HEK293 (cell line): ENCODE data around the gene CCDC57.

Experiments
- CTCF ChIA-PET: fragments of 350-600 bp; formaldehyde crosslinking; extraction: SDS; loops from one replicate; lab custom pipeline; 2021; ENCODE audit warnings: antibody characterized with exemption; lab: Yijun Ruan, JAX
- POLR2A ChIA-PET: fragments of 300-600 bp; formaldehyde crosslinking; extraction: SDS; loops from one replicate; lab custom pipeline; 2020; ENCODE audit warnings: antibody characterized with exemption, inconsistent platforms; lab: Yijun Ruan, JAX
- H3K27ac ChIP-seq: fragments of 200-500 bp; sonication (Bioruptor generic); 2 replicates; pipeline ENCODE4 v1.5.1; 2014; ENCODE audit warnings: low read depth, low read length, control low read depth, inconsistent platforms; ENCODE audit errors: extremely low read depth
- H3K36me3 ChIP-seq, 2 experiments: fragments of 200-500 bp in 1 of 2; sonication (Bioruptor generic) in 1 of 2; 1 replicate in 1 of 2; 2 replicates in 1 of 2; pipeline ENCODE4 v1.5.1; 2014 to 2017; ENCODE audit warnings: inconsistent platforms in 2 of 2, low read length in 2 of 2; ENCODE audit not compliant: control insufficient read depth in 2 of 2, insufficient read depth in 1 of 2
- H3K4me1 ChIP-seq: fragments of 200-500 bp; sonication (Bioruptor generic); 2 replicates; pipeline ENCODE4 v1.5.1; 2014; ENCODE audit warnings: mild to moderate bottlenecking, low read length, inconsistent platforms; ENCODE audit not compliant: control insufficient read depth, insufficient read depth
- H3K4me3 ChIP-seq: 2 replicates; pipeline ENCODE4 v1.5.1; 2011; ENCODE audit warnings: low read depth, mild to moderate bottlenecking, control low read depth, low read length, moderate library complexity
- H3K9me3 ChIP-seq: fragments of 200-500 bp; sonication (Bioruptor generic); 2 replicates; pipeline ENCODE4 v1.5.1; 2014; ENCODE audit warnings: low read depth, low read length, inconsistent platforms; ENCODE audit not compliant: control insufficient read depth, insufficient read depth
- BCL11A ChIP-seq: fragments of 450-650 bp; formaldehyde crosslinking; IDR thresholded peaks from 2 replicates; pipeline ENCODE4 v1.5.1; 2016; ENCODE audit warnings: low read depth, missing biosample characterization, missing genetic modification characterization
- GFI1B ChIP-seq: fragments of 450-650 bp; formaldehyde crosslinking; IDR thresholded peaks from 2 replicates; pipeline ENCODE4 v1.5.1; 2016; ENCODE audit warnings: missing biosample characterization, missing genetic modification characterization
- GLIS1 ChIP-seq: fragments of 450-650 bp; formaldehyde crosslinking; IDR thresholded peaks from 2 replicates; pipeline ENCODE4 v1.5.1; 2016; ENCODE audit warnings: missing biosample characterization, missing genetic modification characterization
- TRIM28 ChIP-seq: IDR thresholded peaks from 2 replicates; pipeline ENCODE4 v1.6.1; 2011; ENCODE audit warnings: low read length, control low read depth, borderline replicate concordance
- YY1 ChIP-seq: fragments of 450-650 bp; formaldehyde crosslinking; IDR thresholded peaks from 2 replicates; pipeline ENCODE4 v1.5.1; 2018; ENCODE audit warnings: missing biosample characterization, missing genetic modification characterization
- ZBTB8A ChIP-seq: fragments of 450-650 bp; formaldehyde crosslinking; IDR thresholded peaks from 2 replicates; pipeline ENCODE4 v1.5.1; 2016; ENCODE audit warnings: missing biosample characterization, missing genetic modification characterization
- ZEB2 ChIP-seq: fragments of 450-650 bp; formaldehyde crosslinking; IDR thresholded peaks from 2 replicates; pipeline ENCODE4 v1.5.1; 2016; ENCODE audit warnings: missing biosample characterization, missing genetic modification characterization
- ZFHX2 ChIP-seq: fragments of 450-650 bp; formaldehyde crosslinking; conservative IDR thresholded peaks from 2 replicates; pipeline ENCODE4 v1.5.1; 2016; ENCODE audit warnings: missing biosample characterization, missing genetic modification characterization
- ZNF140 ChIP-seq: fragments of 450-650 bp; formaldehyde crosslinking; IDR thresholded peaks from 2 replicates; pipeline ENCODE4 v1.5.1; 2016; ENCODE audit warnings: missing biosample characterization, missing genetic modification characterization
- ZNF266 ChIP-seq: fragments of 450-650 bp; formaldehyde crosslinking; IDR thresholded peaks from 2 replicates; pipeline ENCODE4 v1.5.1; 2016; ENCODE audit warnings: missing biosample characterization, missing genetic modification characterization, low read depth
- ZNF274 ChIP-seq, 2 experiments: fragments of 200-500 bp in 1 of 2; fragments of 450-650 bp in 1 of 2; sonication (Bioruptor generic) in 1 of 2; formaldehyde crosslinking in 1 of 2; IDR thresholded peaks; 2 replicates each; pipeline versions ENCODE4 v1.5.1 to v1.6.1; 2014 to 2016; ENCODE audit warnings: borderline replicate concordance in 1 of 2, inconsistent platforms in 1 of 2, low read length in 1 of 2, missing biosample characterization in 1 of 2, missing genetic modification characterization in 1 of 2
- ZNF354C ChIP-seq: fragments of 450-650 bp; formaldehyde crosslinking; IDR thresholded peaks from 2 replicates; pipeline ENCODE4 v1.5.1; 2016; ENCODE audit warnings: missing biosample characterization, missing genetic modification characterization, low read depth, borderline replicate concordance
- ZNF423 ChIP-seq: fragments of 450-650 bp; formaldehyde crosslinking; IDR thresholded peaks from 2 replicates; pipeline ENCODE4 v1.5.1; 2016; ENCODE audit warnings: missing biosample characterization, missing genetic modification characterization
- ZNF510 ChIP-seq: fragments of 450-650 bp; formaldehyde crosslinking; IDR thresholded peaks from 2 replicates; pipeline ENCODE4 v1.5.1; 2018; ENCODE audit warnings: mild to moderate bottlenecking, missing genetic modification characterization, missing biosample characterization; ENCODE audit not compliant: insufficient replicate concordance
- ZNF580 ChIP-seq: fragments of 450-650 bp; formaldehyde crosslinking; IDR thresholded peaks from 2 replicates; pipeline ENCODE4 v1.5.1; 2016; ENCODE audit warnings: missing biosample characterization, missing genetic modification characterization
- ZNF610 ChIP-seq: fragments of 450-650 bp; formaldehyde crosslinking; IDR thresholded peaks from 2 replicates; pipeline ENCODE4 v1.5.1; 2016; ENCODE audit warnings: missing biosample characterization, missing genetic modification characterization, borderline replicate concordance
- ZNF624 ChIP-seq: fragments of 450-650 bp; formaldehyde crosslinking; IDR thresholded peaks from 2 replicates; pipeline ENCODE4 v1.5.1; 2017; ENCODE audit warnings: missing biosample characterization, missing genetic modification characterization
- ZNF629 ChIP-seq: fragments of 450-650 bp; formaldehyde crosslinking; IDR thresholded peaks from 2 replicates; pipeline ENCODE4 v1.5.1; 2017; ENCODE audit warnings: missing biosample characterization, missing genetic modification characterization
- ZNF645 ChIP-seq: fragments of 450-650 bp; formaldehyde crosslinking; IDR thresholded peaks from 2 replicates; pipeline ENCODE4; 2016; ENCODE audit warnings: missing biosample characterization, missing genetic modification characterization
- ZXDB ChIP-seq: fragments of 450-650 bp; formaldehyde crosslinking; IDR thresholded peaks from 2 replicates; pipeline ENCODE4 v1.5.1; 2016; ENCODE audit warnings: missing biosample characterization, missing genetic modification characterization
- TF ChIP-seq, protein P1 (sequence below): fragments of 450-650 bp; formaldehyde crosslinking; IDR thresholded peaks from 2 replicates; pipeline ENCODE4 v1.5.1; 2016; ENCODE audit warnings: missing biosample characterization, missing genetic modification characterization
- TF ChIP-seq, protein P2 (sequence below): fragments of 450-650 bp; formaldehyde crosslinking; IDR thresholded peaks from 2 replicates; pipeline ENCODE4 v1.5.1; 2016; ENCODE audit warnings: missing biosample characterization, missing genetic modification characterization

Gene CCDC57

DNA sequence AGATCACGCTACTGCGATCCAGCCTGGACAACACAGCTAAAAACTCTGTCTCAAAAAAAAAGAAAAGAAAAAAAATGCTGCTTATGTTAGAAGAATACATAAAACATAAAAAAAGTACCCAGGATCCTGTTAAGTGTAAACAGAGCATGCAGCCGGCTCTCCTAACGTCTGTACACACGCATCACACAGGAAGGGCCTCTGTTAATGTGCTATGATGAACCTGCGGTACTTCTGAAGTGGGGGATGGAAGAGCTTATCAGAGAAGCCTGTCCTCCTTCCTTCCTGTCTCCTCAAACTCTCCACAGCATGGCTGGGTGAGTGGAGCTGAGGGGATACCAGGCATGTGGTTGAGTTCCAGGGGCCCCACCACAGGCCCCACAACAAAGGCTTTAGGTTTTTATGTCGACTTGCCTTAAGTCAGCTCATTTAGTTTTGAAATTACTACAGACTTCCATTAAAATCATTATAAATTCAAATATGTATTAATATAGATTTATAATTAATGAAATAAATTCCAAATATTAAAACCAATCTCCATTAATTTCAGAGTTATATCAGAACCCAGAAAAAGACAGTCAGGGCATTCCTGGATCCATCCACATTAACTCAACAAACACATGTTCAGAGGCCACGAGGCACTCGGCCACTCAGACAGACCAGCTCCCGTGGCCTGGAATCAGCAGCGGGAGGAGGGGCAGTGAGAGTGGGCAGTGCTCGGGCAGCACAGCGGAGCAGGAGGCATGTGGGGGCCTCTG is 11.7 kb downstream of the CCDC57 start:
- ChIA-PET CTCF (interaction anchor here (0.8 to 1.2 kb wide), 3 partner anchors 15 to 203 kb away, joined by 3 to 5 read pairs (median 4); no protein-coding TSS in a partner anchor), POLR2A (interaction anchor here (1.6 kb wide), 1 partner anchor 163 kb away, joined by 3 read pairs; the partner anchor contains the start of gene DCXR)
- H3K4me1 ChIP-seq: no peaks in the 10 kb centered on the region
- H3K27ac ChIP-seq: no peak overlapping the region
- TF ChIP-seq YY1 (tag by site-specific recombination) (no peak), GFI1B (no peak), TRIM28 (no peak), ZNF580 (tag by site-specific recombination) (no peak), ZNF140 (tag by site-specific recombination) (no peak), ZNF629 (tag by site-specific recombination) (no peak), ZNF510 (no peak), ZNF624 (tag by site-specific recombination) (no peak), ZNF423 (tag by site-specific recombination) (no peak), ZEB2 (no peak), ZBTB8A (tag by site-specific recombination) (no peak), ZNF274 (IDR thresholded peaks at IDR 0.05; ENCODE audit: low read length) (no peak), ZNF274 (tag by site-specific recombination; IDR thresholded peaks at IDR 0.05; ENCODE audit: borderline replicate concordance) (no peak), ZNF610 (tag by site-specific recombination) (no peak), ZFHX2 (tag by site-specific recombination) (no peak), ZXDB (no peak)
- TF ChIP-seq, protein P1, sequence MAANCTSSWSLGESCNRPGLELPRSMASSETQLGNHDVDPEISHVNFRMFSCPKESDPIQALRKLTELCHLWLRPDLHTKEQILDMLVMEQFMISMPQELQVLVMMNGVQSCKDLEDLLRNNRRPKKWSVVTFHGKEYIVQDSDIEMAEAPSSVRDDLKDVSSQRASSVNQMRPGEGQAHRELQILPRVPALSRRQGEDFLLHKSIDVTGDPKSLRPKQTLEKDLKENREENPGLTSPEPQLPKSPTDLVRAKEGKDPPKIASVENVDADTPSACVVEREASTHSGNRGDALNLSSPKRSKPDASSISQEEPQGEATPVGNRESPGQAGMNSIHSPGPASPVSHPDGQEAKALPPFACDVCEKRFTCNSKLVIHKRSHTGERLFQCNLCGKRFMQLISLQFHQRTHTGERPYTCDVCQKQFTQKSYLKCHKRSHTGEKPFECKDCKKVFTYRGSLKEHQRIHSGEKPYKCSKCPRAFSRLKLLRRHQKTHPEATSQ (tag by site-specific recombination): no peak
- TF ChIP-seq, protein P2, sequence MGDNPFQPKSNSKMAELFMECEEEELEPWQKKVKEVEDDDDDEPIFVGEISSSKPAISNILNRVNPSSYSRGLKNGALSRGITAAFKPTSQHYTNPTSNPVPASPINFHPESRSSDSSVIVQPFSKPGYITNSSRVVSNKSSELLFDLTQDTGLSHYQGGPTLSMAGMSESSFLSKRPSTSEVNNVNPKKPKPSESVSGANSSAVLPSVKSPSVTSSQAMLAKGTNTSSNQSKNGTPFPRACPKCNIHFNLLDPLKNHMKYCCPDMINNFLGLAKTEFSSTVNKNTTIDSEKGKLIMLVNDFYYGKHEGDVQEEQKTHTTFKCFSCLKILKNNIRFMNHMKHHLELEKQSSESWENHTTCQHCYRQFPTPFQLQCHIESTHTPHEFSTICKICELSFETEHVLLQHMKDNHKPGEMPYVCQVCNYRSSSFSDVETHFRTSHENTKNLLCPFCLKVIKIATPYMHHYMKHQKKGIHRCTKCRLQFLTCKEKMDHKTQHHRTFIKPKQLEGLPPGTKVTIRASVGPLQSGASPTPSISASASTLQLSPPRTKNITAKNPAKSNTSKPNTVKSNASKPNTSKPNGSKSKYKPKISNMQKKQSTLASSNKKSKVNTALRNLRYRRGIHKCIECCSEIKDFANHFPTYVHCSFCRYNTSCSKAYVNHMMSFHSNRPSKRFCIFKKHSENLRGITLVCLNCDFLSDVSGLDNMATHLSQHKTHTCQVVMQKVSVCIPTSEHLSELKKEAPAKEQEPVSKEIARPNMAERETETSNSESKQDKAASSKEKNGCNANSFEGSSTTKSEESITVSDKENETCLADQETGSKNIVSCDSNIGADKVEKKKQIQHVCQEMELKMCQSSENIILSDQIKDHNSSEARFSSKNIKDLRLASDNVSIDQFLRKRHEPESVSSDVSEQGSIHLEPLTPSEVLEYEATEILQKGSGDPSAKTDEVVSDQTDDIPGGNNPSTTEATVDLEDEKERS: no peak
- H3K9me3 ChIP-seq: no peaks in the 10 kb centered on the region
- peaks cover 9 to 49% of the 10 kb centered on the region in 2 experiments for H3K36me3 ChIP-seq
- H3K4me3 ChIP-seq: no peak overlapping the region

DNA sequence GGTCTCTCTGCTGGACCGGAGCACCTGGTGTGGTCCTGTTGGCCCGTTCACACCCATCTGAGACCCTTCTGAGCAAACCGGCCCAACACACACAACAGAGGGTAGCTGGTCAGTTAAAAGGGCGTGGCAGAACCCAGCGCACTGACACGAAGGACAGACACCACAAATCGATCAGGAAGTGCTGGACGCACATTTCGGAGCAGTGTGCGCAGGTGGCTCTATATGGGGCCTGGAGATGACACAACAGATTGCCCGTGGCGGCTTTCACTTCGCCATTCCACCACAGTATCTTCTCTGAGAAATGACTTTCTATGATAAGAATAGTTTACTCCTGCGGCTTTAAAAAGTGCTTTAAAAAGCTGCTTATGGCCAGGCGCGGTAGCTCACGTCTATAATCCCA is 12.5 kb downstream of the CCDC57 start:
- H3K4me3 ChIP-seq: no peak overlapping the region
- no peaks in the 10 kb centered on the region for H3K4me1 ChIP-seq
- TF ChIP-seq ZNF645 (tag by site-specific recombination) (no peak), ZNF266 (tag by site-specific recombination) (no peak), ZNF354C (no peak), BCL11A (tag by site-specific recombination) (no peak), GLIS1 (tag by site-specific recombination) (no peak)
- ChIA-PET POLR2A (interaction anchor here (0.6 kb wide), 1 partner anchor 30 kb away, joined by 3 read pairs; no protein-coding TSS in a partner anchor), CTCF (interaction anchor here (0.6 to 1.1 kb wide), 3 partner anchors 14 to 138 kb away, joined by 3 to 7 read pairs (median 3); no protein-coding TSS in a partner anchor)
- peaks cover 14 to 57% of the 10 kb centered on the region in 2 experiments for H3K36me3 ChIP-seq
- no peak overlapping the region for H3K27ac ChIP-seq
- no peaks in the 10 kb centered on the region for H3K9me3 ChIP-seq
